Measurements from ENCODE around the gene FAM3C.
"Not testable (repeated sequence)": the region's sequence is repeated elsewhere in the genome, so short reads cannot be mapped to it uniquely, and the experiment has no call there.

- TF ChIP-seq, protein P1, sequence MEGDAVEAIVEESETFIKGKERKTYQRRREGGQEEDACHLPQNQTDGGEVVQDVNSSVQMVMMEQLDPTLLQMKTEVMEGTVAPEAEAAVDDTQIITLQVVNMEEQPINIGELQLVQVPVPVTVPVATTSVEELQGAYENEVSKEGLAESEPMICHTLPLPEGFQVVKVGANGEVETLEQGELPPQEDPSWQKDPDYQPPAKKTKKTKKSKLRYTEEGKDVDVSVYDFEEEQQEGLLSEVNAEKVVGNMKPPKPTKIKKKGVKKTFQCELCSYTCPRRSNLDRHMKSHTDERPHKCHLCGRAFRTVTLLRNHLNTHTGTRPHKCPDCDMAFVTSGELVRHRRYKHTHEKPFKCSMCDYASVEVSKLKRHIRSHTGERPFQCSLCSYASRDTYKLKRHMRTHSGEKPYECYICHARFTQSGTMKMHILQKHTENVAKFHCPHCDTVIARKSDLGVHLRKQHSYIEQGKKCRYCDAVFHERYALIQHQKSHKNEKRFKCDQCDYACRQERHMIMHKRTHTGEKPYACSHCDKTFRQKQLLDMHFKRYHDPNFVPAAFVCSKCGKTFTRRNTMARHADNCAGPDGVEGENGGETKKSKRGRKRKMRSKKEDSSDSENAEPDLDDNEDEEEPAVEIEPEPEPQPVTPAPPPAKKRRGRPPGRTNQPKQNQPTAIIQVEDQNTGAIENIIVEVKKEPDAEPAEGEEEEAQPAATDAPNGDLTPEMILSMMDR (IDR thresholded peaks at IDR 0.05), result not testable (repeated sequence)
- TF ChIP-seq POLR2A (IDR thresholded peaks at IDR 0.05), result not testable (repeated sequence)
Observed at GRCh38 chr7:121421743-121422142, 25.6 kb upstream of the FAM3C start.

All from heart left ventricle (tissue), 13 donors.